GM12873 (cell line): ENCODE data around the gene PPP2R2D.

Experiments
- TF ChIP-seq, protein P1 (sequence below): IDR thresholded peaks from 2 replicates; pipeline ENCODE4 v1.5.1; 2012; ENCODE audit warnings: low read depth, mild to moderate bottlenecking, moderate library complexity, low read length, control low read depth; ENCODE audit not compliant: insufficient read depth; ENCODE audit errors: missing control alignments

Gene PPP2R2D

DNA sequence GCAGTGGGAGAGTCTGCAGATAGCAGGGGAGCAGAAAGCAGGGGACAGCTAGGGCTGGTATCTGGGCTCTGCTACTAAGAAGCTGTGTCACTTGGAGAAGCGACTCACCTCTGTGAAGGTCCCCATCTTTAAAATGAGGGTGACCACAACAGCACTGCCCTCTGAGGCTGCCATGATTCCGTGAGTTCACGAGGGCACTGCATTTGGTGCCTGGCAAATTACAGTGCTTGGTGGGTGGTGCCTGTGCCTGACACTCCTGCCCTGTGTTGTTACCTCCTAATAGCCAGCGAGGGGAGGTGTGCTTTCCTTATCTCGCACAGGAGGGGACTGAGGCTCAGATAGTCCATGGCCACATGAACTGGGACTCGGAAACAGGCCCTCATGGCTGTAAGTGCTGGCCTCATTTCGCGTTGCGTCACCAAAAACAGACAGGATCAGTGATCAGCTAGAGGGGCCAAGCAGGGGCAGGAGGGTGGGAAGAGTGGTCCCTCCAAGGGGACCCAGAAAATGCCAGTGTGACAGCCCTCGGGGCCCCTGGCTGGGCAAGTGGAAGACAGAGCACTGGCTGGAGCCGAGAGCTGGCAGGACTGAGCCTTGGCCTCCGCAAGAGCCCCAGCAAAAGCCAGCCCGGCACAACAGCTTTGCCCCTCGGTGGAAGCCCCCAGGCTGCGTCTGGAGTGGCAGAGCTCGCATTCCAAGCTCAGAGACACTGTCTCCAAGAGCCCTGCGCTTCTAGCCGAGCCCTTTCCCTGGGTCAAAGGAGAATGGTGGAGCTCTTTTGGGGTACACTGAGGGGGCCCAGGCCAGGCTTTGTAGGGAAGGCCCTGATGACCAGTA, 98.3 kb downstream of the PPP2R2D start:
- TF ChIP-seq, protein P1, sequence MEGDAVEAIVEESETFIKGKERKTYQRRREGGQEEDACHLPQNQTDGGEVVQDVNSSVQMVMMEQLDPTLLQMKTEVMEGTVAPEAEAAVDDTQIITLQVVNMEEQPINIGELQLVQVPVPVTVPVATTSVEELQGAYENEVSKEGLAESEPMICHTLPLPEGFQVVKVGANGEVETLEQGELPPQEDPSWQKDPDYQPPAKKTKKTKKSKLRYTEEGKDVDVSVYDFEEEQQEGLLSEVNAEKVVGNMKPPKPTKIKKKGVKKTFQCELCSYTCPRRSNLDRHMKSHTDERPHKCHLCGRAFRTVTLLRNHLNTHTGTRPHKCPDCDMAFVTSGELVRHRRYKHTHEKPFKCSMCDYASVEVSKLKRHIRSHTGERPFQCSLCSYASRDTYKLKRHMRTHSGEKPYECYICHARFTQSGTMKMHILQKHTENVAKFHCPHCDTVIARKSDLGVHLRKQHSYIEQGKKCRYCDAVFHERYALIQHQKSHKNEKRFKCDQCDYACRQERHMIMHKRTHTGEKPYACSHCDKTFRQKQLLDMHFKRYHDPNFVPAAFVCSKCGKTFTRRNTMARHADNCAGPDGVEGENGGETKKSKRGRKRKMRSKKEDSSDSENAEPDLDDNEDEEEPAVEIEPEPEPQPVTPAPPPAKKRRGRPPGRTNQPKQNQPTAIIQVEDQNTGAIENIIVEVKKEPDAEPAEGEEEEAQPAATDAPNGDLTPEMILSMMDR, result no peak

DNA sequence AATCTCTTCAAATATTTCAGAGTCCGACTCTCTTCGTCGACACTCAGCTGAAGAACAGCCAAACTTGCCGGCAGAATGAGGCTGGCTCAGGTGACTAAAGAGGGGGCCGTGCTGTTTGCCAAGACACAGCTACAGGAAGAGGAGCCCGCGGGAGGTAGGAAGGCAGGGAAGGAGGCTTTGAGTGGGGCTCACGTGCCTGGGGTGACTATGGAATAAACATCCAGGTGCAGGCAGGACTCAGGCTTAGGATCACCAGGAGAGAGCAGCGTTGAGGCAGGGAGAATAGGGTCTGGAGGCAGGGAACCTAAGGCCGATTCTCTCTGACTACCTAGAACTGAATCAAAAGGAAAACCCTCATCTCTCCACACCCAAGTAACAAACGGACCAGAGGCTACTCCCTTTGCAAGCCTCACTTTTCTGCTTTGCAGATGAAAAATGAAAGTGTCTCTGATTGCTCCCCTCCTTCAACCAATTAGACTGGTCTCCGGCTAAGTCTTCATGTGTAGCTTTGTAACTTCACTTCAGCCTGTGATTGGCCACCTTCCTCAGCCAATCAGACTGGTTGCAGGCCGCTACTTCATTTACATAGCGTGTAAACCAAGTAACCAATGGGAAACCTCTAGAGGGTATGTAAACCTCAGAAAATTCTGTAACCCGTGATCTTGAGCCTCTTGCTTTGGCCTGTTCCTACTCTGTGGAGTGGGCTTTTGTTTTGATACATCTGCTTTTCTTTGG, 100.6 kb downstream of the PPP2R2D start:
- TF ChIP-seq, protein P1, result no peak

DNA sequence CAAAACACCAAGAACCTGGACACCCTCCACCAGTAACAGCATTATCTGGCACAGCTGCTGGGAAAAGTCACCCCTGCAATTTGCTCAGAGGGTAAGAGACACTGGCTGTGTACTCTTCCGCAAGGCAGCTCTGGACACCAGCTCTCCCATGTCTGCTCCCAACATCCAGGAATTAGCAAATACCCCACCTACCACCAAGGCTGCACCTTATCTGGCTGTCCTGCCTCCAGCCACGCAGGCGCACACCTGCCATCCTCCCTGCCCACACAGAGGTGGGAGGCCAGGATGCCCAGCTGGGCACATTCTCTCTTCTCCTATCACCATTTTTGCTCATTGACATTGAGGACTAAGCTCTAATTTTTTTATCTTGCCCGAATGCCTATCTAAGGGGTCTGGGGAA, 101.2 kb downstream of the PPP2R2D start:
- TF ChIP-seq, protein P1, result no peak

DNA sequence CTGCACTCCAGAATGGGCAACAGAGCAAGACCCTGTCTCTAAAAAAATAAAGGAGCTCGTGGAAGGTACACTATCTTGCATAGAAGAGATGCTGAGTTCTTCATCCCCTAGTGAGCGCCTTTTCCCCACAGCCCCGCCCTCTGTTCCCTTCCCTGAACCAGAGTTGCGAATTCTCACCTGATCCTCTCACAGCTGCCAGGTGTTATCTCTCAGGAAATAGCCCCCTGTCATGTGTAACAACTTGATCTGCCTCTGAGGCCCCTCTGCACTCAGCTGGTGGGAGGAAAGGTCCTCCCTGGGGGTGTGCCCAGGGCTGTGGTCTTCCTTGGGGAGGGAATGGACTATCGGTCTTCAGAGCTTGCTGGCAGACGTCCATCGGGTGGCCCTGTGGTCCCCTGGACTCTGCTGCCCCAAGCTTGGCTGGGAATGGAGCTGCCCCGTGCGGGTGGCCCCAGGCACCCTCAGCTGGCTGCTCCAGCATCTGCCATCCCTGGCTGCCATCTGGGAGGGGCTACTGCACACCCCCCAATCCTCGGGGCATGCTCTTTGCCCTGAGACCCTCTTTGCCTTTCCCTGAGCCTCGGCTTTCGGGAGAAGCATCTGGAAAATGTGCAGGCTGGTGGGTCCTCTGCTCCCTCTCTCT, 102.6 kb downstream of the PPP2R2D start:
- TF ChIP-seq, protein P1, result no peak

DNA sequence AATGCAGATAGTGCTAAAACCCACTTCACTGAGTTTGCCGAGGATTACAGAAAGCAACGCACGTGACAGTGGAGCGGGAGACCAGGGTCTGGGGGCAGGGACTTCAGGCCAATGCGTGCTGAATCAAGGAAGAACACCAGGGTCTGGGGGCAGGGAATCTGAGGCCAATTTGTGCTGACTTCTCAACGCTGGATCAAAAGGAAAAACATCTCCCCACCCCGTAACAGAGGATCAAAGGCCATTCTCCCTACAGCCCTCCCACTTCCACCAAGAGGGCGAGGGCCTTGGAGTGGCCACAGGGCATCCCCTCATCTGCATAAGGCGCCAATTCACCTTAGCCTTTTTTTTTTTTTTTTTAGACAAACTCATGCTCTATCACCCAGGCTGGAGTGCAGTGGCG, 103.2 kb downstream of the PPP2R2D start:
- TF ChIP-seq, protein P1, result no peak

DNA sequence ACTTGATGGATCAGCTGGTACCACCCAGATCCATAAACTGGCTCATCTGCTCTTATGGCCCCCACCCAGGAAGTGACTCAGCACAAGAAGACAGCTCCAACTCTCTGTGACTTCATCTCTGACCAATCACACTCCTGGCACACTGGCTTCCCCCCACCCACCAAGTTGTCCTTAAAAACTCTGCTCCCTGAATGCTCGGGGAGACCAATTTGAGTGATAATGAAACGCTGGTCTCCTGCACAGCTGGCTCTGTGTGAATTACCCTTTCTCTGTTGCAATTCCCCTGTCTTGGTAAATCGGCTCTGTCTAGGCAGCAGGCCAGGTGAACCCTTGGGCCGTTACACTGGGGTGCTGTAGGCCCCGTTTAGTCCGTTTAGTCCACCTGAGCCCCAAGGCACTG, 104.3 kb downstream of the PPP2R2D start:
- TF ChIP-seq, protein P1, result no peak

DNA sequence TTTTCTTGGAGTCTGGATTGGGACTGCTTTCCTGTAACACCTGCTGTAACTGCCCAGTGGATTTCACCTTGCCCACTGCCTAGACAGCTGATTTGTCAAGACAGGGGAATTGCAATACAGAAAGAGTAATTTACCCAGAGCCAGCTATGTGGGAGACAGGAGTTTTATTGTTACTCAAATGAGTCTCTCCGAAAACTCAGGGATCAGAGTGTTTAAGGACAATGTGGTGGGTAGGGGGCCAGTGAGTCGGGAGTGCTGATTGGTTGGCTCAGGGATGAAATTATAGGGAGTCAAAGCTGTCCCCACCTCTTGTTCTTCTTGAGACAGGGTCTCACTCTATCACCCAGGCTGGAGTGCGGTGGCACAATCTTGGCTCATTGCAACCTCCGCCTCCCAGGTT, 106.2 kb downstream of the PPP2R2D start:
- TF ChIP-seq, protein P1, result no peak
